NOMO-1 treated with DMSO at 0.1 percent for 48 hours (cell line): ENCODE data around the gene CORO1C.

Source experiments
- DNase-seq: peaks from one replicate; lab custom pipeline; 2025; ENCODE audit not compliant: unreplicated experiment; lab: John Stamatoyannopoulos, UW

The CORO1C gene

DNA sequence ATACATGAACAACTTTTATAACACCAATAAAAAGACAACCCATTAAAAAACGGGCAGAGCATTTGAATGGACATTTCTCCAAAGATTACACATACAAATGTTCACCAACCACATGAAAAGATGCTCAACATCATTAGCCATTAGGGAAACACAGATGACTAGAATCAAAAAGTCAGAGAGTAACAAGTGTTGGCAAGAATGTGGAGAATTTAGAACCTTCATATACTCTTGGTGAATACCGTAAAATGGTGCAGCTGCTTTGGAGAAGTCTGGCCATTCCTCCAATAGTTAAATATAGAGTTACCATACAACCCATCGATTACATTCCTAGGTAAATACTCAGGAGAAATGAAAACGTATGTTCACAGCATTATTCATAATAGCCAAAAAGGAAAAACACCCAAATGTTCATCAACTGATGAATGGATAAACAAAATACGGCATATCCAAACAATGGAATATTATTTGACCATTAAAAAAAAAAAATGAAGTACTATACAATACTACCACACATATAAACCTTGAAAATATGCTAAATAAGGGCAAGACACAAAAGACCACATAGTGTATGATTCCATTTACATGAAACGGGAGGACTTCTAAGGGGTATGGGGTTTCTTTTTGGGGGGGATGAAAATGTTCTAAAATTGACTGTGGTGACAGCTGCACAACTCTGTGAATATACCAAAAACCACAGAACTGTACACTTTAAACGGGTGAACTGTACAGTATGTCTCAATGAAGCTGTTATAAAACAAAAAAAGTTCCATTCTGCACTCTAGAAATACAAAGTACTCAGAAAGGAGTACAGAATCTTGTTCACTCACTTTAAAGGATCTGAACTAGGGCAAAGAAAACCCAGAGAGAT lies 3.2 kb downstream of the CORO1C start:
- DNase-seq = no peak

DNA sequence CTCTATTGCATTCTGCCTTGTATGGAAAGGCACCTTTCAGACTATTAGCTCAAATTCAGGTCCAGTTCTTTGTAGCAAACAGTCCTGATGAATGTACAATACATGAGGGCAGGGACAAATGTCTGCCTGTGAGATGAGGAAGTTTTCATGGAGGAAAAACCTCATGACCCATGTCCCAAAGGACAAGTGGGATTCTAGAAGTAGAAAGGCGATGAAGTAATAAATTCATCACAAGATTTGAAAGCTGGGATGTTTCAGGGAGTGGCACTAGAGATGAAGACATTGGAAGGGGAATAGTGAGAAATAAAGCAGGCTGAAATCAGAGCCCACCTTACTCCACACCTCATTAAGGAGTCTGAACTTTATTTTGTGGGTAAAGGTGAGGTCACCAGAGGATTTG lies 4.2 kb downstream of the CORO1C start:
- no peak for DNase-seq

DNA sequence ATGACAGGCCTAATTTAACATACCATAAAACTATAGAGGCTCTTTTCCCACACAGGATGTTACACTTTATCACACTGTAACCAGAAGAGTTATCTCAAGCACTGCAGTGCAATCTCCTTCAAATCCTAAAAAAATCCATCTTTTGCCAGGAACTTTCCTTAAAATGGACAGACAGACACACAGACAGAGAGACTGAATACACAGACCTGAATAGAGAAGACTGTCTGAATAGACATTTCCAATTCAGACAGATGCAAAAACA lies 6.5 kb downstream of the CORO1C start:
- no peak for DNase-seq

DNA sequence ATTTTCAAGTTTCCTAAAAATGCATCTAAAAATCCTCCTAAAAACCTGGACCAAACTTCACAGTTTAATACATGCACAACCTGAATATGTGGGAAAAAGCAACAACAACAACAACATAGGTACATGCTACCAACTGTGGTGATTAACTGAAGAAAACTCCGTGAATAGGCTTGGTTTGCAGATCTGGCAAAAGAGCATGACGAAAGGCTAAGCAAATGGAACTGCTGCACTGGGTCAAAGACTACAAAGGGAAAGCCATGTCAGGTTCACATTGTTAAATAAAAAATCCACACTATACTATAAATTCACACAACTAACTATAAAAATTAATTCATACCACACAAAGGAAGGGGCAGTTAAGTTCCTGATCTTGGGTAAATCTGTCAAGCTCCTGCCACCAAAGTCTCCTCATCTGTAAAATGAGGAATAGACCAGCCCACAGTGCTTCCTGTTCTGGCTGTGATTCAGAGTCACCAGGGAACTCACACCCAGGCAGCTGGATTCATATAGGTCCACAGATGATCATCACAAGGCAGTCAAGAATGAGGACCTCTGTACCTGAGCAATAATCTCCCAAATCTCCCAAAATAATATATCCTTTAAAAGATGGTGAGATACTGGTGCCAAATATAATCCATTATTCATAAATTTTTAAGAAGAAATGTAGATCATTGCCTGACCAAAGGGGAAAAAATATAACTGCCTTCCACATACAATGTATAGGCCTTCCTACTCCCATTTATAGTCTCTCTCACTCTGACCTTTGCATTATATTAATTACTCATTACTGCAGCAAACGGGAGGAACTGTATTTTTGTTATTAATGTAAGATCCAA lies 7.0 kb downstream of the CORO1C start:
- DNase-seq = peak; percentile 82

DNA sequence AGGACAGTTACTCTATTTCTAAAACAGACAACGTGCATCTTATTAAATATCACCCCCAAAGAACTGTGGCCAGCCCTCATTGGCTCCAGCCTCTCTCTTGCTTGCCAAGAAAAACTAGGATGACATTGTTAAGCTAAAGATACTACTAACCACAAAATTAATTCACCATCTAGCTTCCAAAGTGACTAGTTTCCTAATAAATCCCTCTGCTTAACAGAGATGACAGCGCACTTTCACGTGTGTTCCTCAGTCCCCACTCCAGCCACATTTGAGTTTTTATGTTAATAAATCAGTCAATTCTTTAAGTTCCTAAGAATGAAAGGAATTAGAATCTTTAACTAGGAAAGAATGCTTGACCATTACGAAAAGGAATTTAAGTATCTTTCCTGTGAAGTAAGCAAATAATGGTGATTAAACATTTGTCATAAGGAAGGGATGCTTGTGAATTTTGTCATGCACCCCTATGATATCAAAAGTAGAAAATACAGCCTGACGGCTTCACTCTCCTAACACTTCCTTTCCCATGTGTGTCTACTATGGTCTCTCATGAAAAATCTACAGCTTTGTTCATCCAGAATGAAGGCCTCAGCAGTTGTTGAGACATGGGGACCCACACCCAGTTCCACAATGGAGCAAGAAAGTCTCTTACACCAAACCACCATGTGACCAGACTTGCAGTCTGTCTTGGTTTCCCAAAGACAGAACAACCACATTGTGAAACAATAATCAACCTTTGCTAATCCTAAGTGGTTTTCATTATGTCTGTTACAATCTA lies 8.1 kb downstream of the CORO1C start:
- DNase-seq = peak; percentile 81

DNA sequence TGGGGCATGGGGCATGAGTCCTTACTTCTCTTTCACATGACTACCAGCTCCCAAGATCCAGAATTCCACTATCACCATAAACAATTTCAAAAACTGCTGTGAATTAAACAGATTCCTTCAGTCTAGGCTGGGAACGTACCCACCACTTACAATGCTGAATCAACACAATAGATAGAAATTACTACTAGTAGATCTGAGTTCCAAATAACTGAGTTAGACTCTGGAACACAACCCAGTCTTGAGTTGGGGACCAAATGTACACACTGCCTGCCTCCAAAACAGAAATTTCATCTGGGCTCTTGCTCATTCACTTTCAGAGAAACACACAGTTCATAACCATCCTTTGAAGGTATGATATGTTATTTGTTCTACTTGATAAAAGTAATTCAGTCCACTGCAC lies 8.9 kb downstream of the CORO1C start:
- no peak for DNase-seq

DNA sequence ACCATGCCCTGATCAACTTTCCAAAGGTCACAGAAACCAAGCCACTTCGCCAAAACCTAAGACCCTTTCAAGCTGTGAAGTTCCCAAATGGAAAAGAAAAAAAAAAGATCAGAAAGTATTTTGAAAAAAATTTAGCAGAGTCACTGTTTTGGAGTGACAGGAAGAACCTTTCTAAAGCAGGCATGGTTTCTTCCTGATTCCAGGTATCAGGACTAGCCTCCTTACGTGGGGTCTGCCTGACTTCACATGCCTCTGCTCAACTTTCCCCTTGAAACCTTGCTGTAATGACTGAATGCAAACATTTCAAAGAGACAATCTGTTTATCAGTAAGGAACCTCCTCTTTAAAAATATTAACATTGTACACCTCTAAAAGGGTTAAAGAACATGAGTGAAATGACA lies 9.5 kb downstream of the CORO1C start:
- DNase-seq = no peak

DNA sequence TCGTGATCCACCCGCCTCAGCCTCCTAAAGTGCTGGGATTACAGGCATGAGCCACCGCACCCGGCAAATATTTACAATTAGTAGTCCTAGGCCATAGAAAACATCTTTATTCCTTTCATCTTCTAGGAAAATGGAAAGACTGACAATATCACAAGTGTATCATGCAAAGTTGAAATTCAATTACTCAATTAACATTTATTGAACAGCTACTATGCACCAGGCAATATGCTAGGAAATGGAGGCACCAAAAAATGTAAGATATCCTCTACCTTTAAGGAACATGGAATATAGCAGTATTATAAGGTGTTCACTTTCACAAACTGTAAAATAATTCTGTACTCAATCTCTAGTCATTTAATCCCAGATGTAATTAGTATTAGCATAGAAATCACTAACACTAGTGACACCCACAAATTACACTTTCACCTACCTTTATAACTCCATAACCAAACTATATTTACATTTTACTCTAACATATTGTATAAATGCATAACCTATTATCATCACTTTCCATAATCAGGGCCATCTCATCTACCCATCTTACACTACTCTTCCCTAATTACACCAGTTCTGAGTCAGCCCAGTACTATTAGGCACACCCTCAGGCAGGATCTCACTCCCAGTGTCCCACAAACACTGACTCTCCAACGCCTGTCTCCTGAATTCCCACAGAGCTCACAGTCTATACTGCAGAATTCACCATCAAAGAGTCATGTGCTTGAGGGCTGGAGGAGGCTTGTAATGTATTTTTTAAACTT lies 10.4 kb downstream of the CORO1C start:
- no peak for DNase-seq

DNA sequence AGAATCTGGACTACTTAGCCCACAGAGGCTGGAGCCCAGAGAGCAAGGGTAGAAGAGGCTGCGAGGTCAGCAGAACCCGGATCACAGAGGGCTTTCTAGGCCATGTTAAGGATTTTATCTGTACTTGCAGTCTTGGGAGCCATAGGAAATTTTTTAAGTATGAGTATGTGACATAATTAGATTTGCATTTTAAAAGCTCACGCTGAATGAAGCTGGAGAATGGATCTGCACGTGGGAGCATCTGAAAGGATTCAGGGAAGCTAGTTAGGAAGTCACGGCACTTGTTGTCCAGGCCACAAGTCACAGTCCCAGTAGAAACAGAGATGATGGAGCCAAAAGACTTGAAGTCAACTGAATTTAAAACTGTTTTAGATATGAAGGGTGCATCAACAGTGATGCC lies 14.1 kb downstream of the CORO1C start:
- DNase-seq = no peak

DNA sequence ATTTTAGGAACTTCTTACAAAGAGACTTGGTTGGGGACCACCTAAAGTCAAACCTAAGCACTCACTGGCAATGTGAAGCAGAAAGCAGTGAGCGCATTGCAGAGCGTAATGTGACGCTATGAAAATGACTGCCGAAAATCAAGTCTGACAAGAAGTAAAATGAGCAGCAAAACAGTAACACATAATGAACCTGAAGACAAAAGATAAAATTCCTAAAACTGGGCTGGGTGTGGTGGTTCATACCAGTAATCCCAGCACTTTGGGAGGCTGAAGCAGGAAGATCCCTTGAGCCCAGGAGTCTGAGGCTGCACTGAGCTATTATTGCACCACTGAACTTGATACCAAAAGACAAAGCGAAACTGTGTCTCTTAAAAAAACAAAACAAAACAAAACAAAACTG lies 16.5 kb downstream of the CORO1C start:
- no peak for DNase-seq

DNA sequence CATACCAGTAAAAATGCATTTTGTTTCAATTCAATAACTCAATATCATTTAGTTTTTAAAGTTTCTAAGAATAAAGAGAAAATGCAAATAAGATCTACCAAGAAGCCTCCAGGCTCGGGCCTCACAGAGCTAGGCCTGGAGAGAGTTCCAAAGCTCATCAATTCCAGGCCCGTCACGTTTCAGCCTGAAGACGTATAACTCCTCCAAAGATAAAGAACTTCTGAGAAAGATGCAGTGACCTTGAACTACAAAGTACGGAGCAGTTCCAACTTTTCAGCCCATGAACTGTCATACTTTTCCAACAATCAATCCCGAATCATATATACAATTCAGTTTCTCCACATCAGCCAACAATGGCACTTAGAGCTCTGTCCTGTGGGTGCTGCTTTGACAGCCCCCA lies 17.8 kb downstream of the CORO1C start:
- no peak for DNase-seq

DNA sequence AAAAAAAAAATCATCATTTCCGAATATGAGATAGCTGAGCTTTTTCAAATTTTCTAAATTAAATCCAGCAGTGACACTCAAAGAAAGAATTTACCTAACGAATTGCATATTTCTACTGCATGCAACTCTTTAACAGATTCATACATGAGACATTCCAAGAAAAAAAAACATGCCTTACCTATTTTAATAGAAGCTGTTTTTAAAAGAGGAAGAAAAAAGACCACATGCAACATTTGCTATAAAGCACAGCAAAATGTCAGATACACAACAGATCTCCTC lies 18.5 kb downstream of the CORO1C start:
- DNase-seq = no peak

DNA sequence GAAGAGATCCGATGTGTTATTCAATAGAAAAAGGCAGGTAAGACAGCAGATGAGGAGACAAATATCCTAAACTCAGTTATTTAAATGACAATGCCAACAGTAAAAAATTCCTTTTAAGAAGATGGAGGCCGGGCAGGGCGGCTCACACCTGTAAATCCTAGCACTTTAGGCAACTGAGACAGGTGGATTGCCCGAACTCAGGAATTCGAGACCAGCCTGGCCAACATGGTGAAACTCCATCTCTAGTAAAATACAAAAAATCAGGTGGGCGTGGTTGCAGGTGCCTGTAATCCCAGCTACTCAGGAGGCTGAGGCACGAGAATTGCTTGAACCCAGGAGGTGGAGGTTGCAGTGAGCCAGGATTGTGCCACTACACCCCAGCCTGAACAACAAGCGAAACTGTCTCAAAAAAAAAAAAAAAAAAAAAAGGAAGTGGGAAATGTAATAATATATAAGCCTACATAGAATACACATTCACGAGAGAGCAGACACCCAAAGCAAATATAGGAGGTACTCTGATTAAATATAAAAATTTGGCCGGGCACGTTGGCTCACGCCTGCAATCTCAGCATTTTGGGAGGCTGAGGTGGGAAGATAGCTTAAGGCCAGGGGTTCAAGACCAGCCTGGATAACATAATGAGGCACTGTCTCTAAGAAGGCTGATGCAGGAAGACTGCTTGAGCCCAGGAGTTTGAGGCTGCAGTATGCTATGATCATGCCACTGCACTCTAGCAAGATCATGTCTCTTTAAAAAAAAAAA lies 19.0 kb downstream of the CORO1C start:
- peak; percentile 61 for DNase-seq

DNA sequence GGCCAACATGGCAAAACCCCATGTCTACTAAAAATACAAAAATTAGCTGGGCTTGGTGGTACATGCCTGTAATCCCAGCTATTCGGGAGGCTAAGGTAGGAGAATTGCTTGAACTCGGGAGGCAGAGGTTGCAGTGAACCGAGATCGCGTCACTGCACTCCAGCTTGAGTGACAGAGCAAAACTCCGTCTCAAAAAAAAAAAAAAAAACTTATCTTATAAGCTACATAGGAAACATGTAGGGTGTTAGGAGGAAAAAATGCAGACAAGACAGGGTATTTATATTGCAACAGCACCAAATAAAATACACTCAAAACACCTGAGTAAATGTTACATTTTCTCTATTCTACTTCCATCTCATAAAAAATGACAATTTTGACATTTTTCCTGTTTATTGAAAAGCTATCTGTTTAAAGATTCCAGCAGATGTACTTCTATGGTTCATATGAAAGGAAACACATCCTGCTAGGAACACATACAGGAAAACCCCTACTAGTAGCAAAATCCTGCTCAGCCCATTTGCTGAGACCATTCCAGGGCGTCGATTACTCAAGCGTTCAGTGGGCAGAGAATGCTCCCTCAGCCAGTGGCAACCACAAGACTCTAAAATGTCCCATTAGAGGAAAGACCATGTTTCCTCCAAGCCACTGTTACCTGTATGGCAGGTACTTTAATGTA lies 19.7 kb downstream of the CORO1C start:
- DNase-seq = no peak

DNA sequence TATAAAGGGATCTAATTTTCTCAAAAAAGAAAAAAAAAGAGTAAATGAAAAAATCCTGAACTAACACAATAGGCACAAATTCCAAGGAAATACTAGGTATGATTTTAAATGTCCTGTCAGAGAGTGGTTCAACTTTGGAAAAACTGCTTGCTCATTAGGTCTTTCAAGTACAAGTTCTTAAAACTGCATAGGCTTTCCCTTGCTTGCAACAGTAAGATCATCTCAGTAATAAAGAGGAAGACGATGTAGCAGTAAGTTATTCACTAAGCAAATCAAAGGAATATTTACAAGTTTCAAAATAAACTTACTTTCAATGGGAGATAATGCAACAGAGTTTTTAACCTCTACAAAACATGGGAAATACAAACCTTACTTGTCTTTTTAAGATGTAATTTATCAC lies 21.6 kb downstream of the CORO1C start:
- DNase-seq = no peak

DNA sequence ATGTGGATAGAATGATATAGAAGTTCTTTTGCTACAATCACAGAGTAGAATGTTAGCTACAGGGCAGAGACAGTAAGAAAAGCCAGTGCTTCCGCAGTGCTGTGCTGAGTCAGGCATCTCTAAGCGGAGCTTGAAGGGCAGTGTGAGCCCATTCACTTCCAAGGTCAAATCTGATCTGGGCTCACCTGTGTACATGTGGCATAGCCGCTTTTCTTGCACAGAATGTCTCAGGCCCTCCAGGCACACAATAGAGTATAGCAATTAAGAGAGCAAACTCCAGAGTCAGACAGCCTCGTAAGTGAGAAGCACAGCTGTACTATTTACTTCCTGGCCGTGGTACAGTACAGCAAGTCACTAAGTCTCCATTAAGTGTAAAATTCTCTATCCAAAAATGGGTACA lies 26.8 kb downstream of the CORO1C start:
- no peak for DNase-seq

DNA sequence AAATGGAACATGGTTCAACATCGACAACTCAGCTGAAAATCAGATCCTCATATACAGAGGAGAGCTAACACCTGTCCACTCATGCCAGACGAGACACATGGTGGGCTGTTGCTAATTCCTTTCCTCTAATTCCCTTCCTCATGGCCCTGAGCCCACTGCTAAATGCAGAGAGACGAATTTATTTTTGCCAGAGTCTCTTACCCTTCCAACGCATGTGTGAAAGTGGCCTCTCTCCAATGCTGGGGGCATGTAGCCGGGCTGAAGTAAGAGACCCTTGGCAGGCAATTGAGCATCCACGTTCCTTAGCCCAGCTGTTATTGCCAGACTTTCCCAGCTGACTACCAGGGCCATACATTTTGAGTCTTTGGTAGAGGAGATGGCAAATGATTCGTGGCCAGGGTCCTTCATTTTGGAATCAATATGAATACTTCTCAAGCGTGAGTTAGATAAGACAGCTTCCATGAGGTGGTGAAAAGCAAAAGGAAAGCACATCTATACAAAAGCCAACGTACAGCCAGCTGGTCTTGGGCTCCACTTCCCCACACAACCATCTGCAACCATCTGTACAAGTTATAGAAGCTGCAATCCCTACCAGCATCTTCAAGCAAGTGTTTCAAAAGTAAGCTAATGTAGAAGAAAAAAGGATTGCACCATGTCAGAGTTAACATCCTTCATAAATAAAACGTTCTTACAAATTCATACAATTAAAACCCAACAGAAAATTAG lies 28.6 kb downstream of the CORO1C start:
- no peak for DNase-seq

DNA sequence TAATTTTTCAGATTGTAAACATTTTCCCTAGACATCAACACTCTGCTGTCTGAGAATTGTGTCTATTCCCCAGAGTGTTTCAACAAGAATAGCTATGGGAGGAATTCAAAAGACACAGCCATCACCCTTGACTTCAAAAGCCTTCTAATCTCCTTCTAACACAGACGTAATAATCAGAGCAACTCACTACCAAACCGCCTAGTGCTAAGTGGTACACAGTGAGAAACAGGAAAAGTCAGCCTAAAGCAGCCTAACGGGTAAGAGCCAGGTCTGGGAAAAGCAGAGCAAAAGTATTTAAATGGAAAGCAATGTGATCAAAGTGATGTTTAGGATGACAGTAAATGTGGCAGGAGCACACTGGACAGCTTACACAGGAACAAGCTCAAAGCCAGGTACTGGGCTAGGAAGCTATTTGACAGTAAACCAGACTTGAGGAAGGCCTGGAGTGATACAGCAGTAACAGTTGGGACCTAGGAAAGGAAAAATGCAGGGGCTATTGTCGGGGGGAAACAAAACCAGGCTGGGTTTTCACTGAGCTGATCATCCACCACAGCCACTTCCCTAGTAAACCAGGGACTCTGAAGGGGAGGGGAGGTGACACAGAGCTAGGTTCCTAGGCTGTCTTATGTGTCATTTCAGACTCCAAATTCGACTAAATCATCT lies 29.4 kb downstream of the CORO1C start:
- DNase-seq = no peak
